ENCODE measurements around the gene MBIP. TPM values are rescaled to one million over a fixed set of nuclear protein-coding genes. Genes with fewer than 3 reads are reported as not detected.

Gene MBIP
- total and polyA plus RNA-seq, 2 experiments from 2014 or later, result 24.4 to 49.7 TPM

DNA sequence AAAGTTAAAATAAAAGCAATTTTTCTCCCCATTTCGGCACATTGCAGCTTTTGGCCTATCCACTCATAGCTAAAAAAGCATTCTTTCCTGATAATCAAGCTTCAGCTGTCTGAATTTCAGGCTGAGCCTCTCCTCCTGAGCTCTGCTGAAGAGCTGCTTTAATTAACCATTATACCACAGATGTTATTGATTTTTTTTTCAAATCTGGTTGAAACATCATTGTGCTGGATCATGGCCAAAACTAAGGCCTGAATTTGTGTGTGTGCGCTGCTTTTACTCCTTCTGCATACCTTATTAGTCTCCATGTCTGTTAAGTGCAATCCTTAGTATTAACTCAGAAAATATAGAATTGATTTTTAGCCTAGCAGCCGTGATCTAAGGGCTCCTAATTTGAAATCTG, 52.3 kb downstream of the MBIP start:
- Histone ChIP-seq H3K79me2 (replicated peaks; ENCODE audit: insufficient read depth) (no peaks in the 10 kb centered on the region), H3K9me2 (ENCODE audit: insufficient read depth) (no peaks in the 10 kb centered on the region), H4K20me1 (replicated peaks; ENCODE audit: insufficient read depth) (no peaks in the 10 kb centered on the region), H2AFZ (no peak overlapping the region), H3K36me3 (ENCODE audit: insufficient read depth) (no peaks in the 10 kb centered on the region), H3K4me3 (no peak overlapping the region), H3K4me2 (peak overlapping the region; percentile 63), H3K27ac (ENCODE audit: low read depth) (no peak overlapping the region), H3F3A (replicated peaks; ENCODE audit: low read depth) (no peaks in the 10 kb centered on the region), H3K27me3 (ENCODE audit: insufficient read depth) (peaks cover 63% of the 10 kb centered on the region), H3K4me1 (ENCODE audit: insufficient read depth) (peaks cover 50% of the 10 kb centered on the region)
- DNase-seq (ENCODE audit: low spot score) (no peak), ATAC-seq (no peak)
- Mint-ChIP-seq H3K27ac (no peak overlapping the region), H3K36me3 (ENCODE audit: low read depth) (no peaks in the 10 kb centered on the region), H3K4me3 (no peak overlapping the region), H3K4me1 (peaks cover 58% of the 10 kb centered on the region), H3K9me3 (no peaks in the 10 kb centered on the region), H3K27me3 (ENCODE audit: insufficient read depth, low read depth, poor library complexity) (peaks cover 39% of the 10 kb centered on the region)
- TF ChIP-seq EZH2 (IDR thresholded peaks at IDR 0.05; ENCODE audit: low read depth, unreplicated experiment) (no peak), ZNF331 (CRISPR knock-in tag; IDR thresholded peaks at IDR 0.05; ENCODE audit: low read depth) (no peak), NANOG (IDR thresholded peaks at IDR 0.05; ENCODE audit: borderline replicate concordance) (no peak), CREB1 (CRISPR knock-in tag; IDR thresholded peaks at IDR 0.05; ENCODE audit: low read depth) (no peak), STAT1 (IDR thresholded peaks at IDR 0.05; ENCODE audit: unreplicated experiment) (no peak), POLR2AphosphoS5 (IDR thresholded peaks at IDR 0.05; ENCODE audit: low read depth) (no peak), ZNF114 (CRISPR knock-in tag; IDR thresholded peaks at IDR 0.05) (no peak), EZH2phosphoT487 (IDR thresholded peaks at IDR 0.05; ENCODE audit: unreplicated experiment) (no peak), JUNB (IDR thresholded peaks at IDR 0.05; ENCODE audit: unreplicated experiment) (no peak)
- TF ChIP-seq, protein P1, sequence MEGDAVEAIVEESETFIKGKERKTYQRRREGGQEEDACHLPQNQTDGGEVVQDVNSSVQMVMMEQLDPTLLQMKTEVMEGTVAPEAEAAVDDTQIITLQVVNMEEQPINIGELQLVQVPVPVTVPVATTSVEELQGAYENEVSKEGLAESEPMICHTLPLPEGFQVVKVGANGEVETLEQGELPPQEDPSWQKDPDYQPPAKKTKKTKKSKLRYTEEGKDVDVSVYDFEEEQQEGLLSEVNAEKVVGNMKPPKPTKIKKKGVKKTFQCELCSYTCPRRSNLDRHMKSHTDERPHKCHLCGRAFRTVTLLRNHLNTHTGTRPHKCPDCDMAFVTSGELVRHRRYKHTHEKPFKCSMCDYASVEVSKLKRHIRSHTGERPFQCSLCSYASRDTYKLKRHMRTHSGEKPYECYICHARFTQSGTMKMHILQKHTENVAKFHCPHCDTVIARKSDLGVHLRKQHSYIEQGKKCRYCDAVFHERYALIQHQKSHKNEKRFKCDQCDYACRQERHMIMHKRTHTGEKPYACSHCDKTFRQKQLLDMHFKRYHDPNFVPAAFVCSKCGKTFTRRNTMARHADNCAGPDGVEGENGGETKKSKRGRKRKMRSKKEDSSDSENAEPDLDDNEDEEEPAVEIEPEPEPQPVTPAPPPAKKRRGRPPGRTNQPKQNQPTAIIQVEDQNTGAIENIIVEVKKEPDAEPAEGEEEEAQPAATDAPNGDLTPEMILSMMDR (conservative IDR thresholded peaks at IDR 0.05; ENCODE audit: low read depth in 2 of 2), result no peak
- TF ChIP-seq, protein P2, sequence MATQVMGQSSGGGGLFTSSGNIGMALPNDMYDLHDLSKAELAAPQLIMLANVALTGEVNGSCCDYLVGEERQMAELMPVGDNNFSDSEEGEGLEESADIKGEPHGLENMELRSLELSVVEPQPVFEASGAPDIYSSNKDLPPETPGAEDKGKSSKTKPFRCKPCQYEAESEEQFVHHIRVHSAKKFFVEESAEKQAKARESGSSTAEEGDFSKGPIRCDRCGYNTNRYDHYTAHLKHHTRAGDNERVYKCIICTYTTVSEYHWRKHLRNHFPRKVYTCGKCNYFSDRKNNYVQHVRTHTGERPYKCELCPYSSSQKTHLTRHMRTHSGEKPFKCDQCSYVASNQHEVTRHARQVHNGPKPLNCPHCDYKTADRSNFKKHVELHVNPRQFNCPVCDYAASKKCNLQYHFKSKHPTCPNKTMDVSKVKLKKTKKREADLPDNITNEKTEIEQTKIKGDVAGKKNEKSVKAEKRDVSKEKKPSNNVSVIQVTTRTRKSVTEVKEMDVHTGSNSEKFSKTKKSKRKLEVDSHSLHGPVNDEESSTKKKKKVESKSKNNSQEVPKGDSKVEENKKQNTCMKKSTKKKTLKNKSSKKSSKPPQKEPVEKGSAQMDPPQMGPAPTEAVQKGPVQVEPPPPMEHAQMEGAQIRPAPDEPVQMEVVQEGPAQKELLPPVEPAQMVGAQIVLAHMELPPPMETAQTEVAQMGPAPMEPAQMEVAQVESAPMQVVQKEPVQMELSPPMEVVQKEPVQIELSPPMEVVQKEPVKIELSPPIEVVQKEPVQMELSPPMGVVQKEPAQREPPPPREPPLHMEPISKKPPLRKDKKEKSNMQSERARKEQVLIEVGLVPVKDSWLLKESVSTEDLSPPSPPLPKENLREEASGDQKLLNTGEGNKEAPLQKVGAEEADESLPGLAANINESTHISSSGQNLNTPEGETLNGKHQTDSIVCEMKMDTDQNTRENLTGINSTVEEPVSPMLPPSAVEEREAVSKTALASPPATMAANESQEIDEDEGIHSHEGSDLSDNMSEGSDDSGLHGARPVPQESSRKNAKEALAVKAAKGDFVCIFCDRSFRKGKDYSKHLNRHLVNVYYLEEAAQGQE (IDR thresholded peaks at IDR 0.05; ENCODE audit: unreplicated experiment), result no peak
- TF ChIP-seq, protein P3, sequence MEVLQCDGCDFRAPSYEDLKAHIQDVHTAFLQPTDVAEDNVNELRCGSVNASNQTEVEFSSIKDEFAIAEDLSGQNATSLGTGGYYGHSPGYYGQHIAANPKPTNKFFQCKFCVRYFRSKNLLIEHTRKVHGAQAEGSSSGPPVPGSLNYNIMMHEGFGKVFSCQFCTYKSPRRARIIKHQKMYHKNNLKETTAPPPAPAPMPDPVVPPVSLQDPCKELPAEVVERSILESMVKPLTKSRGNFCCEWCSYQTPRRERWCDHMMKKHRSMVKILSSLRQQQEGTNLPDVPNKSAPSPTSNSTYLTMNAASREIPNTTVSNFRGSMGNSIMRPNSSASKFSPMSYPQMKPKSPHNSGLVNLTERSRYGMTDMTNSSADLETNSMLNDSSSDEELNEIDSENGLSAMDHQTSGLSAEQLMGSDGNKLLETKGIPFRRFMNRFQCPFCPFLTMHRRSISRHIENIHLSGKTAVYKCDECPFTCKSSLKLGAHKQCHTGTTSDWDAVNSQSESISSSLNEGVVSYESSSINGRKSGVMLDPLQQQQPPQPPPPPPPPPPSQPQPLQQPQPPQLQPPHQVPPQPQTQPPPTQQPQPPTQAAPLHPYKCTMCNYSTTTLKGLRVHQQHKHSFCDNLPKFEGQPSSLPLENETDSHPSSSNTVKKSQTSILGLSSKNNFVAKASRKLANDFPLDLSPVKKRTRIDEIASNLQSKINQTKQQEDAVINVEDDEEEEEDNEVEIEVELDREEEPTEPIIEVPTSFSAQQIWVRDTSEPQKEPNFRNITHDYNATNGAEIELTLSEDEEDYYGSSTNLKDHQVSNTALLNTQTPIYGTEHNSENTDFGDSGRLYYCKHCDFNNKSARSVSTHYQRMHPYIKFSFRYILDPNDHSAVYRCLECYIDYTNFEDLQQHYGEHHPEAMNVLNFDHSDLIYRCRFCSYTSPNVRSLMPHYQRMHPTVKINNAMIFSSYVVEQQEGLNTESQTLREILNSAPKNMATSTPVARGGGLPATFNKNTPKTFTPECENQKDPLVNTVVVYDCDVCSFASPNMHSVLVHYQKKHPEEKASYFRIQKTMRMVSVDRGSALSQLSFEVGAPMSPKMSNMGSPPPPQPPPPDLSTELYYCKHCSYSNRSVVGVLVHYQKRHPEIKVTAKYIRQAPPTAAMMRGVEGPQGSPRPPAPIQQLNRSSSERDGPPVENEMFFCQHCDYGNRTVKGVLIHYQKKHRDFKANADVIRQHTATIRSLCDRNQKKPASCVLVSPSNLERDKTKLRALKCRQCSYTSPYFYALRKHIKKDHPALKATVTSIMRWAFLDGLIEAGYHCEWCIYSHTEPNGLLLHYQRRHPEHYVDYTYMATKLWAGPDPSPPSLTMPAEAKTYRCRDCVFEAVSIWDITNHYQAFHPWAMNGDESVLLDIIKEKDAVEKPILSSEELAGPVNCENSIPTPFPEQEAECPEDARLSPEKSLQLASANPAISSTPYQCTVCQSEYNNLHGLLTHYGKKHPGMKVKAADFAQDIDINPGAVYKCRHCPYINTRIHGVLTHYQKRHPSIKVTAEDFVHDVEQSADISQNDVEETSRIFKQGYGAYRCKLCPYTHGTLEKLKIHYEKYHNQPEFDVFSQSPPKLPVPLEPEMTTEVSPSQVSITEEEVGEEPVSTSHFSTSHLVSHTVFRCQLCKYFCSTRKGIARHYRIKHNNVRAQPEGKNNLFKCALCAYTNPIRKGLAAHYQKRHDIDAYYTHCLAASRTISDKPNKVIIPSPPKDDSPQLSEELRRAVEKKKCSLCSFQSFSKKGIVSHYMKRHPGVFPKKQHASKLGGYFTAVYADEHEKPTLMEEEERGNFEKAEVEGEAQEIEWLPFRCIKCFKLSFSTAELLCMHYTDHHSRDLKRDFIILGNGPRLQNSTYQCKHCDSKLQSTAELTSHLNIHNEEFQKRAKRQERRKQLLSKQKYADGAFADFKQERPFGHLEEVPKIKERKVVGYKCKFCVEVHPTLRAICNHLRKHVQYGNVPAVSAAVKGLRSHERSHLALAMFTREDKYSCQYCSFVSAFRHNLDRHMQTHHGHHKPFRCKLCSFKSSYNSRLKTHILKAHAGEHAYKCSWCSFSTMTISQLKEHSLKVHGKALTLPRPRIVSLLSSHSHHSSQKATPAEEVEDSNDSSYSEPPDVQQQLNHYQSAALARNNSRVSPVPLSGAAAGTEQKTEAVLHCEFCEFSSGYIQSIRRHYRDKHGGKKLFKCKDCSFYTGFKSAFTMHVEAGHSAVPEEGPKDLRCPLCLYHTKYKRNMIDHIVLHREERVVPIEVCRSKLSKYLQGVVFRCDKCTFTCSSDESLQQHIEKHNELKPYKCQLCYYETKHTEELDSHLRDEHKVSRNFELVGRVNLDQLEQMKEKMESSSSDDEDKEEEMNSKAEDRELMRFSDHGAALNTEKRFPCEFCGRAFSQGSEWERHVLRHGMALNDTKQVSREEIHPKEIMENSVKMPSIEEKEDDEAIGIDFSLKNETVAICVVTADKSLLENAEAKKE (CRISPR knock-in tag; IDR thresholded peaks at IDR 0.05), result no peak
- TF ChIP-seq, protein P4, sequence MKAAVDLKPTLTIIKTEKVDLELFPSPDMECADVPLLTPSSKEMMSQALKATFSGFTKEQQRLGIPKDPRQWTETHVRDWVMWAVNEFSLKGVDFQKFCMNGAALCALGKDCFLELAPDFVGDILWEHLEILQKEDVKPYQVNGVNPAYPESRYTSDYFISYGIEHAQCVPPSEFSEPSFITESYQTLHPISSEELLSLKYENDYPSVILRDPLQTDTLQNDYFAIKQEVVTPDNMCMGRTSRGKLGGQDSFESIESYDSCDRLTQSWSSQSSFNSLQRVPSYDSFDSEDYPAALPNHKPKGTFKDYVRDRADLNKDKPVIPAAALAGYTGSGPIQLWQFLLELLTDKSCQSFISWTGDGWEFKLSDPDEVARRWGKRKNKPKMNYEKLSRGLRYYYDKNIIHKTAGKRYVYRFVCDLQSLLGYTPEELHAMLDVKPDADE (IDR thresholded peaks at IDR 0.05), result no peak
